HepG2 (cell line): ENCODE data around the gene DSCAML1. TPM values are rescaled to one million over a fixed set of nuclear protein-coding genes. Genes with fewer than 3 reads are reported as not detected.

Source experiments
- ATAC-seq: fragments of 200-7000 bp; cut with Tn5 transposase; 3 replicates; pipeline ENCODE4 v1.9.1; 2020; ENCODE audit warnings: mild to moderate bottlenecking, moderate library complexity
- BruUV-seq: library from RNA; stranded (reverse); fragments of 400-500 nt; replicated peaks from 2 replicates; lab custom pipeline; 2021; lab: Mats Ljungman, UMichigan
- CTCF ChIA-PET: fragments of 300-600 bp; formaldehyde crosslinking; extraction: SDS; loops from one replicate; lab custom pipeline; 2021; ENCODE audit warnings: low total read pairs, inconsistent platforms, low intra/inter-chr PET ratio; lab: Yijun Ruan, JAX
- POLR2A ChIA-PET: fragments of 350-600 bp; sonication (Branson Sonifier 250); formaldehyde crosslinking; loops from one replicate; lab custom pipeline; 2020; ENCODE audit warnings: antibody characterized with exemption, inconsistent platforms; lab: Yijun Ruan, JAX
- DNase-seq: peaks from one replicate; pipeline ENCODE4 v3.0.0-alpha.2; 2015; ENCODE audit warnings: low spot score
- FAIRE-seq: peaks from 3 replicates; lab custom pipeline; 2011; peaks lifted over from hg19 to GRCh38; lab: Jason Lieb, UNC
- H2AFZ ChIP-seq: one replicate; pipeline ENCODE4 v1.6.1; 2011; ENCODE audit warnings: low read length, inconsistent platforms
- H3K27ac ChIP-seq: fragments of 300-600 bp; 3 replicates; pipeline ENCODE4 v1.8.0; 2011; ENCODE audit warnings: mixed run types, mild to moderate bottlenecking, mixed read lengths, low read length, inconsistent platforms; ENCODE audit not compliant: insufficient read depth; ENCODE audit errors: extremely low read length
- H3K27me3 ChIP-seq, 2 experiments: fragments of 200-600 bp in 1 of 2; 2 replicates in 1 of 2; 3 replicates in 1 of 2; pipeline versions ENCODE4 v1.6.0 to v1.8.0; 2011; ENCODE audit warnings: low read length in 2 of 2, mild to moderate bottlenecking in 2 of 2, moderate library complexity in 2 of 2, inconsistent platforms in 1 of 2; ENCODE audit not compliant: insufficient read depth in 2 of 2, control insufficient read depth in 1 of 2
- H3K36me3 ChIP-seq, 2 experiments: fragments of 200-600 bp in 1 of 2; replicated peaks in 1 of 2; 2 replicates in 1 of 2; 3 replicates in 1 of 2; pipeline versions ENCODE4 v1.5.1 to v1.8.0; 2011; ENCODE audit warnings: low read length in 2 of 2, inconsistent platforms in 1 of 2; ENCODE audit not compliant: insufficient read depth in 2 of 2, control insufficient read depth in 1 of 2
- H3K4me1 ChIP-seq: 2 replicates; pipeline ENCODE4 v1.5.1; 2012; ENCODE audit warnings: low read length, inconsistent platforms; ENCODE audit not compliant: insufficient read depth
- H3K4me2 ChIP-seq: 2 replicates; pipeline ENCODE4 v1.6.0; 2011; ENCODE audit warnings: low read depth, low read length, inconsistent platforms
- H3K4me3 ChIP-seq, 3 experiments: fragments of 200-600 bp in 1 of 3; sonication (generic), shearing (Covaris generic) in 1 of 3; replicated peaks in 1 of 3; 2 replicates each; pipeline ENCODE4 v1.5.1; 2011 to 2016; ENCODE audit warnings: low read length in 3 of 3, inconsistent platforms in 2 of 3, low read depth in 2 of 3, mild to moderate bottlenecking in 2 of 3, control low read depth in 1 of 3, mixed read lengths in 1 of 3; ENCODE audit not compliant: insufficient read depth in 1 of 3
- H3K79me2 ChIP-seq: one replicate; pipeline ENCODE4 v1.6.1; 2011; ENCODE audit warnings: low read length, inconsistent platforms; ENCODE audit not compliant: insufficient read depth
- H3K9ac ChIP-seq: 2 replicates; pipeline ENCODE4 v1.6.0; 2011; ENCODE audit warnings: mild to moderate bottlenecking, low read depth, low read length, inconsistent platforms; ENCODE audit not compliant: insufficient read depth
- H3K9me3 ChIP-seq: 2 replicates; pipeline ENCODE4 v1.5.1; 2012; ENCODE audit warnings: mild to moderate bottlenecking, low read length
- H4K20me1 ChIP-seq: 2 replicates; pipeline ENCODE4 v1.6.0; 2011; ENCODE audit warnings: inconsistent platforms, mild to moderate bottlenecking, low read length, moderate library complexity; ENCODE audit not compliant: insufficient read depth
- CENPT ChIP-seq: sonication (generic); formaldehyde crosslinking; IDR thresholded peaks from 2 replicates; pipeline ENCODE4 v1.8.0; 2022; ENCODE audit warnings: low read depth, mild to moderate bottlenecking, moderate library complexity, missing genetic modification reagents
- FOXO1 ChIP-seq: sonication (generic); formaldehyde crosslinking; IDR thresholded peaks from 2 replicates; pipeline ENCODE4 v1.4.0; 2020; ENCODE audit warnings: missing genetic modification reagents
- KMT2B ChIP-seq: IDR thresholded peaks from 2 replicates; pipeline ENCODE4 v1.6.1; 2016; ENCODE audit warnings: missing genetic modification reagents, missing compliant biosample characterization
- NR2C2 ChIP-seq: sonication (generic); formaldehyde crosslinking; IDR thresholded peaks from 2 replicates; pipeline ENCODE4 v1.4.0; 2020; ENCODE audit warnings: missing genetic modification reagents, mild to moderate bottlenecking, moderate library complexity, borderline replicate concordance
- ZBTB7B ChIP-seq: sonication (generic); formaldehyde crosslinking; IDR thresholded peaks from 2 replicates; pipeline ENCODE4 v1.4.0; 2020; ENCODE audit warnings: missing genetic modification reagents
- ZNF710 ChIP-seq: sonication (generic); formaldehyde crosslinking; IDR thresholded peaks from 2 replicates; pipeline ENCODE4 v1.5.0; 2020; ENCODE audit warnings: mild to moderate bottlenecking, missing genetic modification reagents, borderline replicate concordance
- WGBS: methylation state at CpG from one replicate; pipeline ENCODE4 v1.1.6; 2017; ENCODE audit warnings: low lambda C conversion rate; 5-methylcytosine and 5-hydroxymethylcytosine counted together
- in situ Hi-C: cut with HindIII; loops from 2 replicates; pipeline ENCODE4 v1.10.0; 2017; ENCODE audit warnings: low pct_unique_long_range_greater_than_20kb; ENCODE audit not compliant: extremely low pct_ligation_motif_present
- intact Hi-C: fragments of 100-400 bp; cut with micrococcal nuclease; formaldehyde crosslinking; loops from one replicate; pipeline ENCODE4 v1.10.0; 2022; ENCODE audit not compliant: unreplicated experiment
- polyA plus RNA-seq, 8 experiments: library from polyadenylated mRNA; depleted of rRNA in 3 of 8; stranded (reverse) in 7 of 8; unstranded in 1 of 8; fragments of >200 nt; fragmentation: Illumina TruSeq in 4 of 8; extraction: Trizol in 4 of 8; gene quantifications; 2 replicates each; pipeline versions ENCODE4 v1.2.1 to v1.2.3, GENCODE V29; 2011 to 2016; ENCODE audit warnings: low read depth in 4 of 8, missing spikeins in 1 of 8, mixed read lengths in 1 of 8; ENCODE audit not compliant: insufficient read depth in 1 of 8
- total RNA-seq, 5 experiments: library from RNA; depleted of rRNA; stranded (reverse); fragments of >200 nt; fragmentation: Illumina TruSeq; extraction: Trizol; gene quantifications; 2 replicates each; pipeline ENCODE4 v1.2.3, GENCODE V29; 2016; ENCODE audit warnings: low read depth in 1 of 5
- TF ChIP-seq, protein P1 (sequence below): sonication (generic); formaldehyde crosslinking; IDR thresholded peaks from 2 replicates; pipeline ENCODE4 v1.4.0; 2020; ENCODE audit warnings: missing genetic modification reagents

DSCAML1 gene
- total and polyA plus RNA-seq, 2 of the 13 experiments (the other 11 are each of a cell fraction or from before 2014, with no cell fraction given) = 0.29 to 0.40 TPM

- no peak for TF ChIP-seq ZNF710 (CRISPR knock-in tag)
- no peak for TF ChIP-seq NR2C2
- no peak for TF ChIP-seq KMT2B
- TF ChIP-seq ZBTB7B (CRISPR knock-in tag) = no peak
- TF ChIP-seq CENPT (CRISPR knock-in tag) = no peak
- no peak for TF ChIP-seq FOXO1 (CRISPR knock-in tag)
- TF ChIP-seq, protein P1, sequence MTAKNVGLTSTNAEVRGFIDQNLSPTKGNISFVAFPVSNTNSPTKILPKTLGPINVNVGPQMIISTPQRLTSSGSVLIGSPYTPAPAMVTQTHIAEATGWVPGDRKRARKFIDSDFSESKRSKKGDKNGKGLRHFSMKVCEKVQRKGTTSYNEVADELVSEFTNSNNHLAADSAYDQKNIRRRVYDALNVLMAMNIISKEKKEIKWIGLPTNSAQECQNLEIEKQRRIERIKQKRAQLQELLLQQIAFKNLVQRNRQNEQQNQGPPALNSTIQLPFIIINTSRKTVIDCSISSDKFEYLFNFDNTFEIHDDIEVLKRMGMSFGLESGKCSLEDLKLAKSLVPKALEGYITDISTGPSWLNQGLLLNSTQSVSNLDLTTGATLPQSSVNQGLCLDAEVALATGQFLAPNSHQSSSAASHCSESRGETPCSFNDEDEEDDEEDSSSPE (CRISPR knock-in tag) = no peak
- BruUV-seq = no TSS peak
- no peaks in the 10 kb centered on the region for H3K4me1 ChIP-seq
- H3K36me3 ChIP-seq = no peaks in the 10 kb centered on the region
- FAIRE-seq (no peak), DNase-seq (no peak), ATAC-seq (no peak)
- H2AFZ ChIP-seq = no peak overlapping the region
- H3K9me3 ChIP-seq = no peaks in the 10 kb centered on the region
- 69% methylated on average over 10 of the region's 12 CpGs for WGBS
- peaks cover 3 to 6% of the 10 kb centered on the region in 2 experiments; a peak in 3 of 5 replicates for H3K27me3 ChIP-seq
- ChIA-PET POLR2A (no interaction called here), CTCF (no interaction called here)
- H3K9ac ChIP-seq = no peak overlapping the region
- no peaks in the 10 kb centered on the region for H4K20me1 ChIP-seq
- no peak overlapping the region for H3K27ac ChIP-seq
- intact Hi-C loops = no loop called here
- in situ Hi-C loops = no loop called here
- H3K79me2 ChIP-seq = no peaks in the 10 kb centered on the region
- no peak overlapping the region for H3K4me3 ChIP-seq
- H3K4me2 ChIP-seq = no peak overlapping the region
Measured at GRCh38 chr11:117633976-117634755, 162.8 kb downstream of the DSCAML1 start.
